ENCODE results near the gene HAGHL. TPM values are rescaled to one million over a fixed set of nuclear protein-coding genes. Genes with fewer than 3 reads are reported as not detected.

HAGHL gene
- total and polyA plus RNA-seq, 2 donors (not counting 1 experiment from before 2014, with no cell fraction given), result 3.7 to 16.3 TPM

GRCh38 chr16:705431-706188 is 21.3 kb upstream of the HAGHL start, which contains the start of gene FBXL16:
FBXL16 (minus strand) TSS chr16:705801; CDS start chr16:697405, 8,396 bp downstream.
- H2AFZ ChIP-seq (ENCODE audit: low read length), result no peak within 1 kb of the TSS
- no peaks in the 10 kb centered on the region for H3K79me2 ChIP-seq (ENCODE audit: control insufficient read depth, insufficient read depth, low read length)
- no peaks in the 10 kb centered on the region for H3K9me3 ChIP-seq (ENCODE audit: control insufficient read depth, insufficient read depth, low read depth, low read length)
- no peak within 1 kb of the TSS for H3K27ac ChIP-seq (ENCODE audit: insufficient read depth, low read length)
- H3K27me3 ChIP-seq (ENCODE audit: control insufficient read depth, insufficient read depth, low read length), result peaks cover 50% of the 10 kb centered on the region
- H3K4me1 ChIP-seq (ENCODE audit: control insufficient read depth, extremely low read depth, insufficient read depth, low read length), result peaks cover 8% of the 10 kb centered on the region
- H3K4me2 ChIP-seq (ENCODE audit: extremely low read depth, insufficient read depth, low read length), result no peak within 1 kb of the TSS
- no peaks in the 10 kb centered on the region for H3K36me3 ChIP-seq (ENCODE audit: control insufficient read depth, insufficient read depth, low read length)
- no peak within 1 kb of the TSS for H3K9ac ChIP-seq (ENCODE audit: insufficient read depth, low read length)
- no peak for DNase-seq (ENCODE audit: low read depth in 2 of 2)
- H3K4me3 ChIP-seq (replicated peaks in 1 of 4; ENCODE audit: control extremely low read depth in 1 of 4, insufficient read depth in 1 of 4, low read depth in 3 of 4, low read length in 4 of 4), result no peak within 1 kb of the TSS
- TF ChIP-seq CTCF (conservative IDR thresholded peaks at IDR 0.05 in 1 of 2, IDR thresholded peaks at IDR 0.05 in 1 of 2; ENCODE audit: low read depth in 1 of 2, low read length in 2 of 2), result no peak
- no peak for TF ChIP-seq EZH2 (IDR thresholded peaks at IDR 0.05; ENCODE audit: low read length, missing control alignments)
- H4K20me1 ChIP-seq (ENCODE audit: control insufficient read depth, extremely low read depth, insufficient read depth, low read length), result no peaks in the 10 kb centered on the region

GRCh38 chr16:706189-707061 is 20.5 kb upstream of the HAGHL start:
- H2AFZ ChIP-seq (ENCODE audit: low read length), result no peak overlapping the region
- peaks cover 43% of the 10 kb centered on the region for H3K27me3 ChIP-seq (ENCODE audit: control insufficient read depth, insufficient read depth, low read length)
- no peaks in the 10 kb centered on the region for H4K20me1 ChIP-seq (ENCODE audit: control insufficient read depth, extremely low read depth, insufficient read depth, low read length)
- DNase-seq (ENCODE audit: low read depth in 2 of 2), result no peak
- TF ChIP-seq EZH2 (IDR thresholded peaks at IDR 0.05; ENCODE audit: low read length, missing control alignments), result peak; percentile 87
- no peak for TF ChIP-seq CTCF (conservative IDR thresholded peaks at IDR 0.05 in 1 of 2, IDR thresholded peaks at IDR 0.05 in 1 of 2; ENCODE audit: low read depth in 1 of 2, low read length in 2 of 2)
- H3K9ac ChIP-seq (ENCODE audit: insufficient read depth, low read length), result no peak overlapping the region
- no peak overlapping the region for H3K4me2 ChIP-seq (ENCODE audit: extremely low read depth, insufficient read depth, low read length)
- H3K36me3 ChIP-seq (ENCODE audit: control insufficient read depth, insufficient read depth, low read length), result no peaks in the 10 kb centered on the region
- no peak overlapping the region for H3K4me3 ChIP-seq (replicated peaks in 1 of 4; ENCODE audit: control extremely low read depth in 1 of 4, insufficient read depth in 1 of 4, low read depth in 3 of 4, low read length in 4 of 4)
- H3K79me2 ChIP-seq (ENCODE audit: control insufficient read depth, insufficient read depth, low read length), result no peaks in the 10 kb centered on the region
- no peak overlapping the region for H3K27ac ChIP-seq (ENCODE audit: insufficient read depth, low read length)
- H3K4me1 ChIP-seq (ENCODE audit: control insufficient read depth, extremely low read depth, insufficient read depth, low read length), result peaks cover 8% of the 10 kb centered on the region
- no peaks in the 10 kb centered on the region for H3K9me3 ChIP-seq (ENCODE audit: control insufficient read depth, insufficient read depth, low read depth, low read length)

GRCh38 chr16:707062-707538 is 19.8 kb upstream of the HAGHL start:
- peaks cover 39% of the 10 kb centered on the region for H3K27me3 ChIP-seq (ENCODE audit: control insufficient read depth, insufficient read depth, low read length)

More at GRCh38 chr16:707062-707538, 19.8 kb upstream of the HAGHL start:
- Histone ChIP-seq H3K9me3 (ENCODE audit: control insufficient read depth, insufficient read depth, low read depth, low read length) (no peaks in the 10 kb centered on the region), H3K4me3 (replicated peaks in 1 of 4; ENCODE audit: control extremely low read depth in 1 of 4, insufficient read depth in 1 of 4, low read depth in 3 of 4, low read length in 4 of 4) (no peak overlapping the region), H3K9ac (ENCODE audit: insufficient read depth, low read length) (no peak overlapping the region), H3K4me1 (ENCODE audit: control insufficient read depth, extremely low read depth, insufficient read depth, low read length) (peaks cover 8% of the 10 kb centered on the region), H2AFZ (ENCODE audit: low read length) (no peak overlapping the region), H3K79me2 (ENCODE audit: control insufficient read depth, insufficient read depth, low read length) (no peaks in the 10 kb centered on the region), H3K36me3 (ENCODE audit: control insufficient read depth, insufficient read depth, low read length) (no peaks in the 10 kb centered on the region), H3K27ac (ENCODE audit: insufficient read depth, low read length) (no peak overlapping the region), H3K4me2 (ENCODE audit: extremely low read depth, insufficient read depth, low read length) (no peak overlapping the region), H4K20me1 (ENCODE audit: control insufficient read depth, extremely low read depth, insufficient read depth, low read length) (no peaks in the 10 kb centered on the region)
- DNase-seq (ENCODE audit: low read depth in 2 of 2), result no peak
- TF ChIP-seq CTCF (conservative IDR thresholded peaks at IDR 0.05 in 1 of 2, IDR thresholded peaks at IDR 0.05 in 1 of 2; ENCODE audit: low read depth in 1 of 2, low read length in 2 of 2) (no peak), EZH2 (IDR thresholded peaks at IDR 0.05; ENCODE audit: low read length, missing control alignments) (no peak)

All from fibroblast of lung (primary cell).